GM18499 (cell line): Measurements from ENCODE around the gene KDM1B.
"Not testable (repeated sequence)": the region's sequence is repeated elsewhere in the genome, so short reads cannot be mapped to it uniquely, and the experiment has no call there.

Experiments used
- ATAC-seq: cut with Tn5 transposase; IDR thresholded peaks from one replicate; pipeline ENCODE4 v1.9.1; 2021; ENCODE audit warnings: moderate number of reproducible peaks; ENCODE audit not compliant: insufficient read depth, unreplicated experiment

The KDM1B gene

DNA sequence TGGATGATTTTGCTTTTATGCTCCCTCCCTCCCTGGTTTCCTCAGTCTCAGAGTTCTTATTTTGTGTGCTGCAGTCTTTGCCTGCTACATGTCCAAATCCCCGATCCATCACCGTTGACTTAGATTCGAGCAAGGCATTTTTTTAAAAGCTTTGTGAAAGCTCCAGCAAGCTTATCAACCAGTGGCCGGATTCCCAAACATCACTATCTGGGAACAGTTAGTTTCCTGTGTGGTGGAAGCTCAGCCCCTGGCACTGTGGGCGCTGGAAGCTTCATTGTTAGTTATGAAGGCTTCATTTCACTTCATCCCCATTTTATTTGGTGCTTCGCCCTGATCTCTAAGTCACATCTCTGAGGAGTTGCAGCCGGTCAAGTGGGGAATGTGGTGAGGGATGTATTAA lies 64.4 kb downstream of the KDM1B start:
- ATAC-seq, result no peak

DNA sequence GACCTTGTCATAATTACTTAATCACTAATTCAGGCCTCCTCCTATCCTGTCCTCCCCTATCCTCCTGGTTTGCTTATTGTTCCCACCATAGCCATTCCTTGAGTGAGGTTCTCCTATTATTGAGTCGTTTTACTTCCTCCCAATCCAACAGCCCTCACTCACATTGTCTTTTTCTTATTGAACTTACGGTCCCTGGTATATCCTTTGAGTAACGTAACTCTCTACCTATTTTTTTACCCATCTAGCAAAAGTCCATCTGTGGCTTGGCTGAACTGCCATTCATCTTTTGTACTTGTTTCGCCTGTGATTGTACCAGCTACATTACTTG lies 66.0 kb downstream of the KDM1B start:
- ATAC-seq, result no peak

DNA sequence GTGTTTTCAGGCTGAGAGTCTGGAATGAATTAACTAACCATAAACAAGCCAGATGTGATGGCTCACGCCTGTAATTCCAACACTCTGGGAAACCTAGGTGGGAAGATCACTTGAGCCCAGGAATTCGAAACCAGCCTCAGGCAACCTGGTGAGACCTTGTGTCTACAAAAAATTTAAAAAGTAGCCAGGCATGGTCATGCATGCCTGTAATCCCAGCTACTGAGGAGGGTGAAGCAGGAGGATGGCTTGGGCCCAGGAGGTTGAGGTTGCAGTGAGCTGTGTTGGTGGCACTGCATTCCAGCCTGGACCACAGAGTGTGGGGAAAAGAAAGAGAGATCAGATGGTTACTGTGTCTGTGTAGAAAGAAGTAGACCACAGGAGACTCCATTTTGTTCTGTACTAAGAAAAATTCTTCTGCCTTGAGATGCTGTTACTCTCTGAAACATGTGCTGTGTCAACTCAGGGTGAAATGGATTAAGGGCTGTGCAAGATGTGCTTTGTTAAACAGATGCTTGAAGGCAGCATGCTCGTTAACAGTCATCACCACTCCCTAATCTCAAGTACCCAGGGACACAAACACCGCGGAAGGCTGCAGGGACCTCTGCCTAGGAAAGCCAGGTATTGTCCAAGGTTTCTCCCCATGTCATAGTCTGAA lies 71.4 kb downstream of the KDM1B start:
- not testable (repeated sequence) for ATAC-seq

DNA sequence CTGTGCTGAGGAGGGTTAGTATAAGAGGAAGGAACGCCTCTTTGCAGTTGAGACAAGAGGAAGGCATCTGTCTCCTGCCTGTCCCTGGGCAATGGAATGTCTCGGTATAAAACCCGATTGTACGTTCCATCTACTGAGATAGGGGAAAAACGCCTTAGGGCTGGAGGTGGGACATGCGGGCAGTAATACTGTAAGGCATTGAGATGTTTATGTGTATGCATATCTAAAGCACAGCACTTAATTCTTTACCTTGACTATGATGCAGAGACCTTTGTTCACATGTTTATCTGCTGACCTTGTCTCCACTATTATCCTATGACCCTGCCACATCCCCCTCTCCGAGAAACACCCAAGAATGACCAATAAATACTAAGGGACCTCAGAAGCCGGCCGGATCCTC lies 71.9 kb downstream of the KDM1B start:
- not testable (repeated sequence) for ATAC-seq

DNA sequence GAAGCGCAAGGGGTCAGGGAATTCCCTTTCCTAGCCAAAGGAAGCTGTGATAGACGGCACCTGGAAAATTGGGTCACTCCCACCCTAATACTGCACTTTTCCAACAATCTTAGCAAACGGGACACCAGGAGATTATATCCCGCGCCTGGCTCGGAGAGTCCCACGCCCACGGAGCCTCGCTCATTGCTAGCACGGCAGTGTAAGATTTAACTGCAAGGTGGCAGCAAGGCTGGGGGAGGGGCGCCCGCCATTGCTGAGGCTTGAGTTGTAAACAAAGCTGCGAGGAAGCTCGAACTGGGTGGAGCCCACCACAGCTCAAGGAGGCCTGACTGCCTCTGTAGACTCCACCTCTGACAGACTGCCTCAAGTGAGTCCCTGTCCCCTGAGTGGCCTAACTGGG lies 73.4 kb downstream of the KDM1B start:
- not testable (repeated sequence) for ATAC-seq

DNA sequence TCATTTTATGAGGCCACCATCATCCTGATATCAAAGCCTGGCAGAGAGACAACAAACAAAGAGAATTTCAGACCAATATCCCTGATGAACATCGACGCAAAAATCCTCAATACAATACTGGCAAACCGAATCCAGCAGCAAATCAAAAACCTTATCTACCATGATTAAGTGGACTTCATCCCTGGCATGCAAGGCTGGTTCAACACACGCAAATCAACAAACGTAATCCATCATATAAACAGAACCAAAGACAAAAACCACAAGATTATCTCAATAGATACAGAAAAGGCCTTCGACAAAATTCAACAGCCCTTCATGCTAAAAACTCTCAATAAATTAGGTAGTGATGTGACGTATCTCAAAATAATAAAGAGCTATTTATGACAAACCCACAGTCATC lies 76.6 kb downstream of the KDM1B start:
- not testable (repeated sequence) for ATAC-seq

DNA sequence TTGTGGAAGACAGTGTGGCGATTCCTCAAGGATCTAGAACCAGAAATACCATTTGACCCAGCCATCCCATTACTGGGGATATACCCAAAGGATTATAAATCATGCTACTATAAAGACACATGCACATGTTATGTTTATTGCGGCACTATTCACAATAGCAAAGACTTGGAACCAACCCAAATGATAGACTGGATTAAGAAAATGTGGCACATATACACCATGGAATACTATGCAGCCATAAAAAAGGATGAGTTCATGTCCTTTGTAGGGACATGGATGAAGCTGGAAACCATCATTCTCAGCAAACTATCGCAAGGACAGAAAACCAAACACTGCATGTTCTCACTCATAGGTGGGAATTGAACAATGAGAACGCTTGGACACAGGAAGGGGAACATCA lies 78.5 kb downstream of the KDM1B start:
- ATAC-seq, result not testable (repeated sequence)

DNA sequence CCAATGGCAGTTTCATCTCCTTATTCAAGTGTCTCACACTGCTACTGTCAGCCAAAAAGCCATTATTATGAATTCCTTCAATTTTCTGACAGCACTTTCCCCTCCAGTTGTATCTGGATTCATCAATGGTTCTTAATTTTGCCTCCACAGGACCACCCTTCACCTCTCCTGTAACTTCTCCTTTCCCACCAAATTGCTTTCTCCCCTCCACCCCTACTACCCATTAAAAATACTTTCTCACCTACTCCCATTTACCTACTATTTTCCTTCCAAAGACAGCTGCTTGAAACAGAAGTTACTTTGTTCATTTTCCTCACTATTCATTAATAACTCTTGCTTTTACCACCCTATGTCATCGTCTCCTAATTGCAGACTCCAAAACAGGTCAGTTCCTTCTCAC lies 79.3 kb downstream of the KDM1B start:
- no peak for ATAC-seq

DNA sequence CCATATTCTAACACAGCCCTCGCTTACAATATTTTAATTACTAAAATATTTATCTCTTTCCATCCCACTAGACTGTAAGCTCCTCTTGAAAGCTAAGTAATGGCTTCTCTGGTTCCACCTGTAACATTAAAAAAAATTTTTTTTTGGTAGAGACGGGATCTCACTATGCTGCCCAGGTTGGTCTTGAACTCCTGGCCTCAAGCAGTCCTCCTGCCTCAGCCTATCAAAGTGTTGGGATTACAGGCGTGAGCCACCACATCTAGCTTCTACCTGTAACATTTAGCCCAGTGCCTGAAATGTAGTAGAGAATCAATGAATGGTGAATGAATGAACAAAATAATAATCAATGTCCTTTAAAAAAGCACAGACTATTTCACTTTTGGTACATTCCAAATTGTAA lies 80.3 kb downstream of the KDM1B start:
- ATAC-seq, result no peak

DNA sequence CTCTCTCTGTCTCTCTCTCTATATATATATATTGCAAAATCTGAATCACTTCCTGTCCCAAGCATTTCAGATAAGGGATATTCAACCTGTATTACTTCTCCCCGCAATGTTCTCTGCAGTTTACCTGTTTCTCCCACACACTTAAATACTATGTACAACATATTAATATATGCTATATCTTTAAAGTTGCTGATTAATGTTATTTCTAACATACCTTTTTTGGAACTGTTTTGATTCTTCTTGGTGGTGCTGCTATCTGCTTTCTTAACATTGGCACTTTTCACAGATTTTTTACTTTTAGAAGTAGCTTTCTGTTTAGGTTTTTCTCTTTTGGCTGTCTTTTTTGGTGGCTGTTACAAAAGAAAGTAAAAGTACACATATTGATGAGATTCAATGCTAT lies 81.9 kb downstream of the KDM1B start:
- no peak for ATAC-seq

DNA sequence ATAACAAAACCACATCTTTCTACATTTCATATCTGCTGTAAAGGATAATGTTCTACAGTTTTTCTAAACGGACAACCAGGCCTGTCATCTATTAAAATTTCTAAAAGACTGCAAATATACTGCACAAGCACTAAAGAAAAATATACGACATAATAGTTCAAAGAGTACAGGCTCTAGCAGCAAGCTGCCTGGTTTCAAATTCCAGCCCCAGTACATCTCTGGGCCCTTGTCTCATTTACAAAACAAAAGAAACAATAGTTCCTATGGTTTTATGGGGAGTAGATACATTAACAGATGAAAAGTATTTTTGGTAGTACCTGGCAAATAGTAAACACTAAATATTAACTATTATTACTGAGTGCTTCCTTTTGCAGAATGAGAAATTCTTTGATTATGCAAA lies 85.0 kb downstream of the KDM1B start:
- no peak for ATAC-seq

DNA sequence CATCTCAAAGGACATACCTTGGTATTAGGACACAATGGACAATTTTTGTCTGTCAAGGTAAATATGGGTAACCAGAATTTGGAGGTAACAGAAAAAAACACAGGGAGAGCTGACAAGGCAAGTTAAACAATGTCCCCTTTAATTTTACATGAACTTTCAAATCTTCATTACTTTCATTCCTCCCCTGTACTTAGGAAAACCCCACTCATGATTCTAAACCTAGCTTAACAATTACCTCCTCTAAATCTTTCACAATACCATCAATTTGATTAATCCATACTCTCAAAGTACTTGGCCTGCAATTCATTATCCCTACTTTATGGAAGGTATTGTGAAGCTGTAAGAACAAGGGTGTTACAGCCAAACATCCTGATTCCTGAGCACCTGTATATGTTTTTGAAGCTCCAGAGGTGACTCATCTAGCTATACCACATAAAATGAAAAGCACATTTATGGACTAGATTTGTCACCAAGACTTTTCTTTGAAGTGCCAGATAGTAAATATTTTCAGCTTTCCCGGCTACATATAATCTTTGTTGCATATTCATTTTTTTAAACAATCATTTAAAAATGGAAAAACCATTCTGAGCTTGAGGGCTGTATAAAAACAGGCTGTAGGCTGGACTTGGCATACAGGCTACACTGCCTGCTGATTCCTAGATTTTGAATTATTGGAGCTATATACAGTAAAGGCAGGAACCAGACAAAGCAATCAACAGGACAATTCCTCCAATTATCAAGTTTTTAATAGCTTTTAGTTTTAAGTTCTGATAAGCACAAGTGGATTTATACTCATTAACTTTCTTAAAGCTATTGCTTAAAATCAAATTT lies 86.2 kb downstream of the KDM1B start:
- ATAC-seq, result no peak

DNA sequence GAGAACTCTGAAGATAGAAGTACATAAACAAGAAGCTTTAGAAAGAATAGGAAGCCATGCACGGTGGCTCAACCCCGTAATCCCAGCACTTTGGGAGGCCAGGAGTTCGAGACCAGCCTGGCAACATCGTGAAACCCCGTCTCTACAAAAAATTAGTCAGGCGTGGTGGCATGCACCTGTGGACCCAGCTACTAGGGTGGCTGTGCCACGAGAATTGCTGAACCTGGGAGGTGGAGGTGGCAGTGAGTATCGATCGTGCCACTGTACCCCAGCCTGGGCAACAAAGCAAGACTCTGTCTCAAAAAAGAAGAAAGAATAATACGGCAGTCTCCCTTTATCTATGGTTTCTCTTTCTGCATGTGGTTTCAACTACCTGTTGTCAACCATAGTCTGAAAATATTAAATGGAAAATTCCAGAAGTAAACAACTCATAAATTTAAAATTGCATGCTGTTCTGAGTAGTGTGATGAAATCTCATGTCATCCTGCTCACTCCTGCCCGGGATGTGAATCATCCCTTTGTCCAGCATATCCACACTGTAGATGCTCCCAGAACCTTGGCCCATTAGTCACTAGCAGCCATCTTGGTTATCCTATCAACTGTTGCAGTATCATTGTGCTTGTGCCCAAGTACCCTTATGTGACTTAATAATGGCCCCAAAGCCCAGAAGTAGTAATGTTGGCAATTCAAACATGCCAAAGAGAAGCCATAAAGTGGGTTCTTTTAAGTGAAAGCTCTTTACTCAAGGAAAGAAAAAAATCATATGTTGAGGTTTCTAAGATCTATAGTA lies 87.0 kb downstream of the KDM1B start:
- no peak for ATAC-seq

DNA sequence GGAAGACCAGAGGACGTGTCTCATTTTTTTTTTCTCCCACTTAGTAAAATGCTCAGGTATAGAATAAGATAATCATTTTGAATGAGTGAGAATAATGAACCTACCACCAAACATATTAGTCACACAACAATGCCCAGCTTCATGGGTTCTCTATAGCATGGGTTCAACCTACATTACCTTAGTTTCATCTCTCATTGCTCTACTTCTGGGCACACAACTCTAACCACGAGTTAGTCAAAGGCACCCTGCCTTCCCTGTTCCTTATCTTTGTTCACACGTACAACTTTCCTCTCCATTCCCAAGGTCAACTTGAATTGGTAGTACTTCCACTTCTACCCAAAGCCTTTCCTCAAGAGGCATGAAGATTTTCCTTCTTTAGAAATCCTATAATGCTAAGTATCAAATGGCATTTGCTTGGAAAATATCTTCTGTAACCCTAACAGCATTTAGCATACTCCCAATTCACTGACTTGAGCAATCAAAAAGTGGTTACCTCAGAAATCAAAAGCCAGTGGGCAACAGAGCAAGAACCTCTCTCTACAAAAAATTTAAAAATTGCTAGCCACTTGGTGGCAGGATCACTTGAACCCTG lies 88.2 kb downstream of the KDM1B start:
- no peak for ATAC-seq

DNA sequence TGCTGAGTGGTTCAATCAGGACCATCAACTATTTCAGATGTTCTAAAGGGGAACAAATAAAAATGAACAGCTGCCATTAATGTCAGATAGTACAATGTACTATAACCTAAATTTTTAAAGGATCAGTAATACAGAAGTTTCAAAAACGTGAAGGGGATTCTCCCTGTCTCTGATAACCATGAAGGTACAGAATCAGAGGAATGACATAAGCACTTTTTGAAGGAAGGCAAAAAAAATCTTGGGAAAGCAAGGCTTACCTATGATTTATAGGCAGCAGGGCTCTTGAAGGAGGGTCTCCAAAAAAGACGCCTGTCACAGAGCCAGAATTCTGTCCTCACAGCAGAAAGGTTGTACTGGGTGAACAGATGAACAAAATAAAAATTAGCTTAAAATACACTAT lies 89.0 kb downstream of the KDM1B start:
- ATAC-seq, result no peak

DNA sequence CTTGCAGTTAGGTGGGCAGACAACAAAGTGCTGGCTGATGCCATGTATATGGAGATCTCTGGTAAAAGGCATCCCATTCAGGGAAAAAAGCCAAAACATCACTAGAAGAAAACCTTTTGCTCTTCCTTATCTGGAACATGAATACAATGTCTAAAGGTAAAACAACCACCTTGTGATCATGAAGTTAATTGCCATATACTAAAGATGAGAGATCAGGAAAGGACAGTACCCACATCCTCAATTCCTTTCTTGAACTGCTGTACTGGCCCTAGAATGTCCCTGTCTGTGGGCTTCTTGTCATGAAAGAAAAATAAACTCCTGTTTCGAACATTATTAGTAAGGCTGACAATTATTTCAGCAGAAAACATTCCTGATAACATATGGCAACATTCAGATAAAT lies 89.9 kb downstream of the KDM1B start:
- no peak for ATAC-seq

DNA sequence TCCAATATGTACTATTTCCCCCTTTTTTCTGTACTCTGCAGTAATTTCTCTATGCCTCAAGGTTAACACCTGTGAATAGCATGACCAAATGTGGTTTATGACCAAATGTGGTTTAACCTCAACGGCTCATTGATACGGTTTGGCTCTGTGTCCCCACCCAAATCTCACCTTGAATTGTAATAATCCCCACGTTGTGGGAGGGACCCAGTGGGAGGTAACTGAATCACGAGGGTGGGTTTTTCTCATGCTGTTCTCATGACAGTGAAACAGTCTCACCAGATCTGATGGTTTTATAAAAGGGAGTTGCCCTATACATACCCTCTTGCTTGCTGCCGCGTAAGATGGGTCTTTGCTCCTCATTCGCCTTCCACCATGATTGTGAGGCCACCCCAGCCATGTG lies 90.4 kb downstream of the KDM1B start:
- no peak for ATAC-seq

DNA sequence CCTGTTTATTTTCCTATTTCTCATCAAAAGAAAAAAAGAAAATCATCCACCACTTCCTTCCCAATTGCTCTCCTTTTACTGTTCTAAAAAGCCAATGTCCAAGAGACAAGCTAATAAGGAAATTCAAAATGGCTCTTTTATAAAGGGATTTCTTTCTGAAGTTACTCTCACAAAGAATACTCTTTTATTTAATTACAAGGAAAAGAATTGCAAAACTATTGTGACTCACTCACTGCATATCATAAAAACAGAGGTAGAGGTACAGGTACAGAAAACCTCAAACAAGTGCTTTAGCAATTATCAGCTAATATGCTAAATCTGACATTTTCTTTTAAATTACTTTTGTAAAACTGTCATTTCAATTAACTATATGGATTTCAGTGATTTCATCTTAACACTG lies 91.0 kb downstream of the KDM1B start:
- ATAC-seq, result no peak

DNA sequence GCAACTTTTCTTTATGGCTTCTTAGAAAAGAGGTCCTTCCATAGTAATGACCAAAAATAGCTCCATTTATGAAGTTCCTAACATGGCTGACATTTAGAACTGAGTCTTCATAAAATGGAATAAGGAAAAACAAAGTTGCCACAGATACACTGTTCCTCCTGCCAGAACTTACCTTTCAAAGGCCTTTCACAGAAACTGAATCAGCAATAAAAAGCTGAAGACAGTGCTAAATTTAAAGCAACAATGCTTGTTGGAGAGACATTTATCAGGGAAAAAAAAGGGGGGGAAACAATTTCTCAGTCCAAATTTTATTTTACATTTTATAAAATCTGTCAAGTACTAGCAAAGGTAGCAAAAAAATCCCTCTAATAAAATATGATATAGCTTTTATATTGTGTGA lies 91.8 kb downstream of the KDM1B start:
- ATAC-seq, result no peak

DNA sequence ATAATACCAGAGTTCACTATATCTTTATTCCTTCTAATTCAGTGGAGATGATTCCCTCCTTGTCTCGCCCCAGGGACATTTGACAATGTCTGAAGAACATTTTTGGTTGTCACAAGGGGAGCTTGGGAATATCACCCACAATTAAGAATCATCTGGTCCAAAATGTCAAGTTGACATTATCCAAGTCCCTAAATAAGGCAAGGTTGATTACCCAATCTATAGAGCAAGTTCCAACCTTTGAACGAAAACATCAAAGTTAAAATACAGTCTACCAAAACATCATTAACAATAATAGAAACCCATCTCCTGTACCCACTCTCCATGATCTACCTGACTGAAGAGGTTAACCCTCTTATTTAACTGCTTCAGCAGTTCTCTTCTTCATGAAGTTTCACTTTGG lies 93.5 kb downstream of the KDM1B start:
- ATAC-seq, result no peak

DNA sequence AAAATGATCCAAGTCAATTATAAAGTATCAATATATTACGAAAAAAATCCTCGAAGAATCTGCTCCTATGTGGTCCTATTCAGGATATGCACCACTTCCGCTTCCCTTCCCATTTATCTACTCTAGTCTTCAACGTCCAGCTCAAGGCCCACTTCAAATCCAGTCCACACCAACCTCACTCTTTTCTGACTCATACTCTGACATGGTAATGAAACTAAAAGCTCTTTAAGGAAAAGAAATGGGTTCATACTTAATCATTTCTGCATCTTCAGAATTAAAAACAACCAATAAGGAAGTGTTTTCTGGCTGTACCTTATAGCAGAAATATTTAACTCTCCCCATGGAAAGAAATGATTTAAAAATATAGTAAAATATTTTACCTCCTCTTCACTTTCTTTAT lies 94.0 kb downstream of the KDM1B start:
- no peak for ATAC-seq
